SK-N-SH treated with all-trans-retinoic acid at 6 μM for 48 hours (cell line): ENCODE data around the gene TMEM161A.

Experiments used
- ATAC-seq: fragments of 200-7000 bp; cut with Tn5 transposase; 3 replicates; pipeline ENCODE4 v1.9.1; 2020; ENCODE audit warnings: mild to moderate bottlenecking, moderate library complexity
- ARNTL ChIP-seq: fragments of 450-650 bp; formaldehyde crosslinking; IDR thresholded peaks from 2 replicates; pipeline ENCODE4 v1.5.0; 2020; ENCODE audit warnings: low read depth, mild to moderate bottlenecking, moderate library complexity, borderline replicate concordance
- BACH2 ChIP-seq: fragments of 250-450 bp; sonication (Bioruptor Pico); IDR thresholded peaks from 2 replicates; pipeline ENCODE4 v1.9.0; 2021; ENCODE audit warnings: mild to moderate bottlenecking, borderline replicate concordance
- CREB5 ChIP-seq: fragments of 250-450 bp; sonication (Bioruptor Pico); IDR thresholded peaks from 2 replicates; pipeline ENCODE4 v1.5.1; 2020; ENCODE audit warnings: low read depth, mild to moderate bottlenecking, moderate library complexity
- CSDC2 ChIP-seq: fragments of 250-450 bp; sonication (Bioruptor Pico); IDR thresholded peaks from 2 replicates; pipeline ENCODE4 v1.5.0; 2020; ENCODE audit warnings: mild to moderate bottlenecking, moderate library complexity
- CSRNP3 ChIP-seq: fragments of 250-450 bp; sonication (Bioruptor Pico); IDR thresholded peaks from 2 replicates; pipeline ENCODE4 v1.5.1; 2021; ENCODE audit warnings: mild to moderate bottlenecking, moderate library complexity
- ESRRG ChIP-seq: fragments of 250-450 bp; sonication (Bioruptor Pico); IDR thresholded peaks from 2 replicates; pipeline ENCODE4 v1.6.1; 2021; ENCODE audit warnings: mild to moderate bottlenecking
- GLIS3 ChIP-seq: fragments of 250-450 bp; sonication (Bioruptor Pico); IDR thresholded peaks from 2 replicates; pipeline ENCODE4 v1.5.0; 2020; ENCODE audit warnings: mild to moderate bottlenecking, moderate library complexity
- ISL1 ChIP-seq: fragments of 250-450 bp; sonication (Bioruptor Pico); IDR thresholded peaks from 2 replicates; pipeline ENCODE4 v2.1.2; 2022; ENCODE audit warnings: mild to moderate bottlenecking, moderate library complexity
- OSR1 ChIP-seq: fragments of 250-450 bp; sonication (Bioruptor Pico); IDR thresholded peaks from 2 replicates; pipeline ENCODE4 v1.8.0; 2022; ENCODE audit warnings: moderate library complexity, mild to moderate bottlenecking, inconsistent platforms
- PPARA ChIP-seq: fragments of 250-450 bp; sonication (Bioruptor Pico); IDR thresholded peaks from 2 replicates; pipeline ENCODE4 v1.5.0; 2020; ENCODE audit warnings: mild to moderate bottlenecking, borderline replicate concordance
- RARB ChIP-seq: fragments of 250-450 bp; sonication (Bioruptor Pico); IDR thresholded peaks from 2 replicates; pipeline ENCODE4 v1.8.0; 2021; ENCODE audit warnings: mild to moderate bottlenecking, moderate library complexity
- SNAI2 ChIP-seq: fragments of 250-450 bp; sonication (Bioruptor Pico); IDR thresholded peaks from 2 replicates; pipeline ENCODE4 v1.5.0; 2020; ENCODE audit warnings: mild to moderate bottlenecking, moderate library complexity
- TCF4 ChIP-seq: fragments of 250-450 bp; sonication (Bioruptor Pico); IDR thresholded peaks from 2 replicates; pipeline ENCODE4 v1.8.0; 2021; ENCODE audit warnings: mild to moderate bottlenecking, moderate library complexity, borderline replicate concordance
- TOX ChIP-seq: fragments of 250-450 bp; sonication (Bioruptor Pico); IDR thresholded peaks from 2 replicates; pipeline ENCODE4 v1.8.0; 2021; ENCODE audit warnings: mild to moderate bottlenecking, moderate library complexity, borderline replicate concordance
- ZC3H10 ChIP-seq: fragments of 250-450 bp; sonication (Bioruptor Pico); IDR thresholded peaks from 2 replicates; pipeline ENCODE4 v1.5.1; 2021; ENCODE audit warnings: mild to moderate bottlenecking, moderate library complexity
- ZFP3 ChIP-seq: fragments of 250-450 bp; sonication (Bioruptor Pico); IDR thresholded peaks from 2 replicates; pipeline ENCODE4 v1.5.0; 2020; ENCODE audit warnings: mild to moderate bottlenecking, moderate library complexity
- ZFP30 ChIP-seq: fragments of 450-650 bp; formaldehyde crosslinking; IDR thresholded peaks from 2 replicates; pipeline ENCODE4 v1.5.0; 2022; ENCODE audit warnings: mild to moderate bottlenecking, moderate library complexity
- ZNF565 ChIP-seq: fragments of 450-650 bp; formaldehyde crosslinking; conservative IDR thresholded peaks from 2 replicates; pipeline ENCODE4 v1.5.0; 2020; ENCODE audit warnings: low read depth, mild to moderate bottlenecking, moderate library complexity
- ZNF70 ChIP-seq: fragments of 450-650 bp; formaldehyde crosslinking; IDR thresholded peaks from 2 replicates; pipeline ENCODE4 v1.5.0; 2020; ENCODE audit warnings: mild to moderate bottlenecking, moderate library complexity
- ZNF8 ChIP-seq: fragments of 450-650 bp; formaldehyde crosslinking; IDR thresholded peaks from 2 replicates; pipeline ENCODE4 v1.5.0; 2020; ENCODE audit warnings: mild to moderate bottlenecking, moderate library complexity
- TF ChIP-seq, protein P1 (sequence below): fragments of 250-450 bp; sonication (Bioruptor Pico); IDR thresholded peaks from 2 replicates; pipeline ENCODE4 v1.8.0; 2021; ENCODE audit warnings: low read depth, mild to moderate bottlenecking, moderate library complexity, borderline replicate concordance
- TF ChIP-seq, protein P2 (sequence below): fragments of 250-450 bp; sonication (Bioruptor Pico); IDR thresholded peaks from 2 replicates; pipeline ENCODE4 v1.5.0; 2020; ENCODE audit warnings: mild to moderate bottlenecking, moderate library complexity
- TF ChIP-seq, protein P3 (sequence below): fragments of 250-450 bp; sonication (Bioruptor Pico); IDR thresholded peaks from 2 replicates; pipeline ENCODE4 v1.8.0; 2020; ENCODE audit warnings: mild to moderate bottlenecking, moderate library complexity, borderline replicate concordance

The TMEM161A gene

DNA sequence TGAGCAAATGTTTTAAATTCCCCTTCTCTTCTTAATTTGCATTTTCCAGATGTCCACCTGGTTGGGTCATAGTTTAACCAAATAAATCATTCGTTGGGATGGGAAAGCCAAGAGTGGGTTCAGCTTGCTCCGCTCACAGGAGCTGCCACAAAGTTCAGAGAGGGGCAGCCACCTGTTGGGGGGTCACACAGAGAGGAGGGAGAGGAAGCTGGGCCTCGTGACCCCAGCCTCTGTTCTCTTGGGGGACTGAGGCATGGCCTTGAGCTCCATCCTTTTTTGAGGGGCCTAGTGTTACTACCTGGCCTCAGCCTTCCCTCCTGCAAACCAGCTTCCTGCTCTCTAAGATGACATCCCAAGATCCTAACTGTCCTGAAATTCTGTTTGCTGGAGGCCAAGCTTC lies 29.3 kb upstream of the TMEM161A start:
- no peak for ATAC-seq
- TF ChIP-seq ISL1 (no peak), GLIS3 (CRISPR knock-in tag) (no peak), PPARA (CRISPR knock-in tag) (no peak), TOX (no peak), ZNF70 (no peak), BACH2 (CRISPR knock-in tag) (no peak), TCF4 (CRISPR knock-in tag) (no peak), ZFP30 (CRISPR knock-in tag) (no peak), ZNF565 (no peak), CSDC2 (CRISPR knock-in tag) (no peak), ESRRG (CRISPR knock-in tag) (no peak), ARNTL (CRISPR knock-in tag) (no peak), CREB5 (no peak), SNAI2 (CRISPR knock-in tag) (no peak), ZC3H10 (CRISPR knock-in tag) (no peak)
- TF ChIP-seq, protein P1, sequence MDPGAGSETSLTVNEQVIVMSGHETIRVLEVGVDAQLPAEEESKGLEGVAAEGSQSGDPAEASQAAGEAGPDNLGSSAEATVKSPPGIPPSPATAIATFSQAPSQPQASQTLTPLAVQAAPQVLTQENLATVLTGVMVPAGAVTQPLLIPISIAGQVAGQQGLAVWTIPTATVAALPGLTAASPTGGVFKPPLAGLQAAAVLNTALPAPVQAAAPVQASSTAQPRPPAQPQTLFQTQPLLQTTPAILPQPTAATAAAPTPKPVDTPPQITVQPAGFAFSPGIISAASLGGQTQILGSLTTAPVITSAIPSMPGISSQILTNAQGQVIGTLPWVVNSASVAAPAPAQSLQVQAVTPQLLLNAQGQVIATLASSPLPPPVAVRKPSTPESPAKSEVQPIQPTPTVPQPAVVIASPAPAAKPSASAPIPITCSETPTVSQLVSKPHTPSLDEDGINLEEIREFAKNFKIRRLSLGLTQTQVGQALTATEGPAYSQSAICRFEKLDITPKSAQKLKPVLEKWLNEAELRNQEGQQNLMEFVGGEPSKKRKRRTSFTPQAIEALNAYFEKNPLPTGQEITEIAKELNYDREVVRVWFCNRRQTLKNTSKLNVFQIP (CRISPR knock-in tag), result no peak
- TF ChIP-seq, protein P2, sequence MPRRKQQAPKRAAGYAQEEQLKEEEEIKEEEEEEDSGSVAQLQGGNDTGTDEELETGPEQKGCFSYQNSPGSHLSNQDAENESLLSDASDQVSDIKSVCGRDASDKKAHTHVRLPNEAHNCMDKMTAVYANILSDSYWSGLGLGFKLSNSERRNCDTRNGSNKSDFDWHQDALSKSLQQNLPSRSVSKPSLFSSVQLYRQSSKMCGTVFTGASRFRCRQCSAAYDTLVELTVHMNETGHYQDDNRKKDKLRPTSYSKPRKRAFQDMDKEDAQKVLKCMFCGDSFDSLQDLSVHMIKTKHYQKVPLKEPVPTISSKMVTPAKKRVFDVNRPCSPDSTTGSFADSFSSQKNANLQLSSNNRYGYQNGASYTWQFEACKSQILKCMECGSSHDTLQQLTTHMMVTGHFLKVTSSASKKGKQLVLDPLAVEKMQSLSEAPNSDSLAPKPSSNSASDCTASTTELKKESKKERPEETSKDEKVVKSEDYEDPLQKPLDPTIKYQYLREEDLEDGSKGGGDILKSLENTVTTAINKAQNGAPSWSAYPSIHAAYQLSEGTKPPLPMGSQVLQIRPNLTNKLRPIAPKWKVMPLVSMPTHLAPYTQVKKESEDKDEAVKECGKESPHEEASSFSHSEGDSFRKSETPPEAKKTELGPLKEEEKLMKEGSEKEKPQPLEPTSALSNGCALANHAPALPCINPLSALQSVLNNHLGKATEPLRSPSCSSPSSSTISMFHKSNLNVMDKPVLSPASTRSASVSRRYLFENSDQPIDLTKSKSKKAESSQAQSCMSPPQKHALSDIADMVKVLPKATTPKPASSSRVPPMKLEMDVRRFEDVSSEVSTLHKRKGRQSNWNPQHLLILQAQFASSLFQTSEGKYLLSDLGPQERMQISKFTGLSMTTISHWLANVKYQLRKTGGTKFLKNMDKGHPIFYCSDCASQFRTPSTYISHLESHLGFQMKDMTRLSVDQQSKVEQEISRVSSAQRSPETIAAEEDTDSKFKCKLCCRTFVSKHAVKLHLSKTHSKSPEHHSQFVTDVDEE (CRISPR knock-in tag), result no peak
- TF ChIP-seq, protein P3, sequence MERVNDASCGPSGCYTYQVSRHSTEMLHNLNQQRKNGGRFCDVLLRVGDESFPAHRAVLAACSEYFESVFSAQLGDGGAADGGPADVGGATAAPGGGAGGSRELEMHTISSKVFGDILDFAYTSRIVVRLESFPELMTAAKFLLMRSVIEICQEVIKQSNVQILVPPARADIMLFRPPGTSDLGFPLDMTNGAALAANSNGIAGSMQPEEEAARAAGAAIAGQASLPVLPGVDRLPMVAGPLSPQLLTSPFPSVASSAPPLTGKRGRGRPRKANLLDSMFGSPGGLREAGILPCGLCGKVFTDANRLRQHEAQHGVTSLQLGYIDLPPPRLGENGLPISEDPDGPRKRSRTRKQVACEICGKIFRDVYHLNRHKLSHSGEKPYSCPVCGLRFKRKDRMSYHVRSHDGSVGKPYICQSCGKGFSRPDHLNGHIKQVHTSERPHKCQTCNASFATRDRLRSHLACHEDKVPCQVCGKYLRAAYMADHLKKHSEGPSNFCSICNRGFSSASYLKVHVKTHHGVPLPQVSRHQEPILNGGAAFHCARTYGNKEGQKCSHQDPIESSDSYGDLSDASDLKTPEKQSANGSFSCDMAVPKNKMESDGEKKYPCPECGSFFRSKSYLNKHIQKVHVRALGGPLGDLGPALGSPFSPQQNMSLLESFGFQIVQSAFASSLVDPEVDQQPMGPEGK, result no peak

- no peak for TF ChIP-seq ZFP30 (CRISPR knock-in tag)
- TF ChIP-seq, protein P2 (CRISPR knock-in tag), result no peak
- no peak for TF ChIP-seq ZNF8 (CRISPR knock-in tag)
- no peak for TF ChIP-seq RARB (CRISPR knock-in tag)
- TF ChIP-seq ZFP3 (CRISPR knock-in tag), result no peak
- TF ChIP-seq ESRRG (CRISPR knock-in tag), result no peak
- no peak for TF ChIP-seq PPARA (CRISPR knock-in tag)
- no peak for TF ChIP-seq BACH2 (CRISPR knock-in tag)
- TF ChIP-seq CREB5, result no peak
- no peak for TF ChIP-seq ZC3H10 (CRISPR knock-in tag)
- TF ChIP-seq, protein P3, result no peak
- TF ChIP-seq ZNF565, result no peak
- no peak for TF ChIP-seq CSRNP3
- TF ChIP-seq GLIS3 (CRISPR knock-in tag), result no peak
- no peak for TF ChIP-seq SNAI2 (CRISPR knock-in tag)
- no peak for TF ChIP-seq ARNTL (CRISPR knock-in tag)
- no peak for TF ChIP-seq TCF4 (CRISPR knock-in tag)
- no peak for TF ChIP-seq OSR1 (CRISPR knock-in tag)
- TF ChIP-seq, all 23 proteins: peak for 0
- no peak for ATAC-seq
These were observed 27.1 kb upstream of the TMEM161A start for GRCh38 chr19:19165396-19165795.
